NCI-H2029 (cell line): ENCODE data around the gene C11orf91.
"Not testable (repeated sequence)": the region's sequence is repeated elsewhere in the genome, so short reads cannot be mapped to it uniquely, and the experiment has no call there.

Experiments
- DNase-seq: peaks from one replicate; lab custom pipeline; 2025; lab: John Stamatoyannopoulos, UW

The C11orf91 gene

DNA sequence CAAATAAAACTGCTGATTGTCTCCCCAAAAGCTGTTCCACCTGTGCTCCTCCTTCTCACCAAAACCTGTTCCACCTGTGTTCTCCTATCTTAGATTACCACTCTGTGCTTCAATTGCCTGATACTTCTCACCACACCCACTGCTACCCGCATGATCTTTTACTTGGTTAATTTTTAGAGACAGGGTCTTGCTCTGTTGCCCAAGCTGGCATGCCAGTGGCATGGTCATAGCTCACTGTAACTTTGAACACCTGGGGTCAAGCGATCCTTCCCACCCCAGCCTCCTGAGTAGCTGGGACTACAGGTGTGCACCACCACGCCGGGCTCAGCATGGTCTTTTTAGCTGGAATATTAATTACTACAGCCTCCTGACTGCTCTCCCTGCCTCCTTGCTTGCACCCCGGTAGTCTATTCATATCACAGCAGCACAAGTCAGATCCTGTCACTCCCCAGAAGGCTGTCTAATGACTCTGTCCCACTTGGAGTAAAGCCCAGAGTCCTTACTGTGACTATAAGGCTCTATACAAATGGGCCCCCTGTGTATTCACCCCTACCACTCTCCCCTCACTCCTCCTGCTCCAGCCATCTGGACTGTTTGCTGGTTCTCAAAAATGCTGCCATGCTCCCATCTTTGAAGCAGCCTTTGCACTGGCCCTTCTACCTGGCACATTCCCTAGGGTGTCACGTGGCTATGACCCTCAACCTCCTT lies 3.5 kb downstream of the C11orf91 start:
- peak; percentile 18 for DNase-seq

GRCh38 chr11:33696411-33696810 lies 4.2 kb downstream of the C11orf91 start:
- DNase-seq, result peak; percentile 19

DNA sequence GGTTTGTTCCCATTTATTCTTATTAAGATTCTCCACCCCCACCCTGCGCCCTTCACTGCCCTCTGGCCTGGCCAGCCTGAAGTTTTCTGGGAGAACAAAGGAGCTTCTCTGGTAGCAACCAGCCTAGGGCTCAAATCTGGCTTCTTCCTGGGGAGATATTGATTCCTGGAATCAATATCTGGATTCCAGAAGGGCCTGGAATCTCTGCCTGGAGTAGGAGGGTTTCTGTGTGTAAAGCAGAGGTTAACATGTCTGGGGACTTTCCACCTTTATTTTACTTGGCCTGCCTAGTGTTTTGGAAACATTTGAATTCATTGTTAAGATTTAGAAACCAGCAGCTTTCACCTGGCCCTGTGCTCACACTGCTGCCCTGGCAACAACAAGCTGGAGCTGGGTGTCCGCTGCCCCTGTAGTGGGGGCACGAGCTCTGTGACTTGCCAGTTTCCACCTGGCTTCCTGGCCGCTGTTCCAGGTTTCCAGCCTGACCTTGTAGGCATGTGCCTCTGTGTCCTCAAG lies 5.5 kb downstream of the C11orf91 start:
- no peak for DNase-seq

DNA sequence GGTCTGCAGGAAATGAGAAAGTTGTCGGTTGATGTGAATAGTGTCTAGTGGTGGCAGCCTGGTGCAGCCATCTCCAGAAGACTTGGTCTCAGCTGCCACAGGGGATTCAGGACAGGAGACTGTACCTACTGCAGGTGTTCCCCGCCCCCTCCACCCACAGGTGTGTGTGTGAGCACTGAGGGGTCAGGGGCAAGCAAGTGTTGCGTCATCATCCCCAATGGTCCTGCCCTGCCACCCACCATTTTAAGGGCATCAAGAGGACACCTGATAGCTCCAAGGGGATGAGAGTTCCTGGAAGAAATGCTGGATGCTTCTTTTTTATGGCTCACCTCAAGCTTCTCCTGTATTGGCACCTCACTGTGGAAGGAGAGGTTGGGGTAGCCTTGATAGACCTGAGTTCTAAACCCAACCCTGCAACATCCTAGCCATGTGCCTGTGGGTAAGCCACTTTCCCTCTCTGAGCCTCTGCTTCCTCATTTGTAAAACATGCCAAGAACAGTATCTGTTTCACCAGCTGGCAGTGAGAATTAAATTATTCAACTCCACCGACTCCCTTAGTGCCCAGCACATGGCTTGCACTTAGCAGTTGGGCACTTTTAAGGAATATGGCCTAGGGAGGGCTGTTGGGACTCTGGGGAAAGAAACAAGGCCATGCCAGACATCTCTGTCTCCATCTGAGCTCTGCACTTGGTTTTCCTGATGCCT lies 6.1 kb downstream of the C11orf91 start:
- DNase-seq, result no peak

DNA sequence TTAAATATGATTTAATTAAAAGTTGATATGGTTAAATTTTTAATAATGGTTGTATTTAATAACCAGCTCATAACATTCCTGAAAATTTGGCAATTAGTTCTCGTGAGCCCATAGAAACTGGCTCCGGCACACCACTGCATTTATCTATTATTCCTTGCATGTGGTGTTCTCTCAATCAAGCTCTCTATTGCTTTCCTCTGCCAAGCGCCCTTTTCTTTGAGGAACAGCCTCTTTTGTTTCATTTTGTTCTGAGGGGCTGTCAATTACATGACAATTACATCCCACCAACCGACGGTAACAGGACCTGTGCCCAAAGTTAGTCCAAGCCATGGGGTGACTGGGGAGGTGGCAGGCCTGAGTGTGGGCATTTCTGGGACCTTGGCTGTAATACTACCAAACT lies 8.1 kb downstream of the C11orf91 start:
- DNase-seq, result no peak

DNA sequence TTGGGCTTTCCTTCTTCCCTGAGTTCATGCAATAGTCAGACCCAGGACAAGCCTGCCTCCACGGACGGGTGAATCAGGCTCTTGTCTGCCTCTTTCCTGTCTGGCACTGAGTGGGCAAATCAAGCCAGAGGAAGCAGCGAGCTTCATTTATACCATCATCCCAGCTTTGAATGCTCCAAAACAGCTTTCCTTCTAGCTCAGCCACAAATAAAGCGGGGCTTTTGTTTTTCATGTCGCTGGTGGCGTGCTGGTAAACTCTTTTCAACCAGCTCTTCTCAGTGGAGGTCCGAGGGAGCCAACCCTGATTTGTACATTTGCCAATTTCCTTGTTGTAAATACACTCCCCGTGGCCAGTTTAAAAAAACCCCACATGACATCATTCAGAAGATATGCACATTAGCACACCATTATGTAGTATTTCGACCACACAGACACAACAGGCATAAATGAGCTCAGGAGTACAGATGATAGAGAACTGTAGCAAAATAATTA lies 8.6 kb downstream of the C11orf91 start:
- DNase-seq, result peak; percentile 98

DNA sequence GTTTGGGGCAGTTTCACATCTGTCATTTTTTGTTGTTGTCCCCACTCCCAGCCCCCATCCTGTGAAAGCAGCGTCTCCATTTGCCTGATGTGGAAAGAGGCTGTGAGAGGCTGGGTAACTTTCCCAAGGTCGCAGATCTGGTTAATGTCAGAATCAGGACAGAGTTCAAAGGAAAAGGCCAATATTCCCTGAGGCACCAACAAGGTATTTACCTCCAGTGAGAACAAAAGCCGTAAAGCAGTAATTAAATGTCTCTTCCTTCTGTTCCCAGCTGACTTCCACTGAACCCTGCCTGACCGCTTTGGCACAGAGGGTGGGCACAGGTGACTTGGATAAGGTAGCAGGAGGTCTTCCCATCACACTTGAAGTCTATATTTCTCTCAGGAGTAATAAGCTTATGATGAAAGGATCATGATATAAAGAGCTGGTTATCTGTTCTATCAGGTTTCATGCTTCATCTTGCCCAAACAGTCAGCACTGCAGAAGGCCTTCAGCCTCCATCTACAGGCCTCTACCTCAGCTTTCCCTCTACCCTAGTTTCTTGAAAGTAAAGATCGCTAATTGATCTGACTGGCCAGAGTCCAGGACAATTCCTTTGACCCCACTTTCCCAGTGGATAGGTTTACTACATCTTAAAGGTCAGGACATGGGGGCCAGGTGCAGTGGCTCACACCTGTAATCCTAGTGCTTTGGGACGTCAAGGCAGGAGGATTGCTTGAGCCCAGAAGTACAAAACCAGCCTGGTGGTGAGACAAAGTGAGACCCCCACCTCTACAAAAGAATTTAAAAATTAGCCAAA lies 9.4 kb downstream of the C11orf91 start:
- no peak for DNase-seq

DNA sequence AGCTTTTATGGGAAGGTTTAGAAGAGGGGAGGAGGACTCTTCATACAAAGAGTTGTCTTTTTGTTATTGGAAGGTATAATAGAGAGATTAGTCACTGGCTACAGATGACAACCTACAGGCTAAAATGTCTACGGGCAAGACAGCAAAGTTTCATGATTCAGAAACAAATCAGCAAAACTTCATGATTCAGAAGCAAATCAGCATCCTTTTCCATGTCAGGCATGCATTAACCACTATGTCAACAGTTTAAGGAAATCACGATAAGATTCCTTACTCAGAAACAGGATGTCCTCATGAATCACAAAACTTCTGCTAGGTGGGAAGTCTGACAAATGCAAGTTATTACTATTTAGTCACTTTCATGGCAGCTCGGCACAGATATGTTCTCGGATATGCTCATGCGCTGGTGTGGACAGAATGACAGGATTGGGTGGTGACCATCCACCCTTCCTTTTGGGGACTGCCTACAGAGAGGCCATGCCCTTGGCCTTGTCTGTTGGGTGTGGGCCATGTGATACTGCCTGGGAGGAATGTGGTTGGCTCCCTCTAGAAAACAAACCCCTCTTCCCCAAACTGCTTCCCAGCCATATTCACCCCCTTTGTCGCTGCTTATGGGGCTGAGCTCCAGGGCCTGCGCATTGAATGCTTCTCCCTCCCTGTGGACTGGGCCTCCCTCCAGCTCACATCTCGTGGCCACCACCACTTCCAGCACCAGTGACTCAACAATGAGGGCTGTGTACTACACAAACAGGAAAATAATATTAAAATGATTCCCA lies 10.1 kb downstream of the C11orf91 start:
- no peak for DNase-seq

GRCh38 chr11:33689501-33689900 lies 11.1 kb downstream of the C11orf91 start:
- DNase-seq, result no peak

GRCh38 chr11:33689085-33689484 lies 11.5 kb downstream of the C11orf91 start:
- no peak for DNase-seq

DNA sequence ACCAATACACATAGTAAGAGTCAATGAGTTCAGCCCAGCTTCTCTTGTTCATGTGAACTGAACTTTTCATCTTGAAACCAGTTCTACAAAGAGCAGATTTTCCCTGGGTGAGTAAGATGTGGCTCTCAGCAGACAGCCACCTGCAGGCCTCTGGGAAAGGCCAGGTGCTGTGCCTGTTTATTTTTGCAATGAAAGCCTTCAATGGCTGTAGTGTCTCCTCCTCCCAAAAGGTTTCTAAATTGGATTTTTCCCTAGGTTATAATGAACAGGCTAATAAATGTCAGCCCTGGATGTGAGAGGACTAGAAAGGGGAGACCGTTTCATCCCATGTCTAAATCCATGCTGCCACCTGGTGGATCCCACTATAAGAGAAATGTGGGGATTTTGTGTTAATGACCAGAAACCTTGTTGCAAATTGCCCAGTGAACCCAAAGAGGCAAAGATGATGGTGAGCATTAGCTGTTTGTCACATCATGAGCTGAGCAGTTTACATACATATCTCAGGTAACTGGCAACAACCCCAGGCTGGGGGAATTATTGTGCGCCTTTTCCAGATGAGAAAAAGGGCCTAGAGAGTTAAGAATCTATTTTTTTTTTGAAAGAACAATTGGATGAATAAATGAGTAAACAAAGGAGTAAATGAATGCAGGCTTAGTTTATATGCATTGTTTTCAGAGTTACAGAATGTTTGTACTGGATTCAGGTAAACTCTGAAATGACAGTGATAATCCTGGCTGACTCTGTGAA lies 12.7 kb downstream of the C11orf91 start:
- DNase-seq, result peak; percentile 47

- DNase-seq, result no peak
Observed at GRCh38 chr11:33685082-33685481, 15.5 kb downstream of the C11orf91 start.

DNA sequence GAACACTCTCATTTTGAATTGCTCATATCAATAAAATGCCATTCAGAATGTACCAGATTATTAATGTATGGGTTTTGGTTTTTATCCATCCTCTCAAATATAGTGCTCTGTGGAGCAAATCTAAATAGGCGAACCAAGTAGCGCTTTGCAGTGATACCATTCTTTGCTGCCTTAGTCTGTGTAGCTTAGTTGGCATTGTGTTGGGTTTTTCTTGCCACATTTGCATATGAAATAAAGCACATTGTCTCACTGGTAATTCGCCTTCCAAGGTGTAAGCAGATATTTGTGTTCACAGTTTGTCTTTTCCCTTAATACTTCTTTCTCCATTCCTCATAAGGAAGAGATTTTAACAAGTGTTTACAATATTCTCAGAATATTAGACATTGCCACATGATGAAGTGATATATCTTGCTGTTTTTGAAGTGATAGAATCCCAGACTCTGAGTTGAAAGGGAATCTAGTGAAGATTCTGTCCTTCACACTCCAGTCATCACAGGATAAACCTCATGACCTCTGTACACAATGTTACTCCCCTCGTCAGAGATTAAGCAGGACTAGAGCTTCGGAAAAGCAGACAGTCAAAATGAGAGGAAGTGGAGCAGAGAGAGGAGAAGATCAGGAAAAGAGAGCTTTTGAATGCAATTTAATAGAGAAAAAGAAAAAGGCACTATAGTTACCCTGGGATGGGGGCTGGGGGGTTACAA lies 16.5 kb downstream of the C11orf91 start:
- no peak for DNase-seq

DNA sequence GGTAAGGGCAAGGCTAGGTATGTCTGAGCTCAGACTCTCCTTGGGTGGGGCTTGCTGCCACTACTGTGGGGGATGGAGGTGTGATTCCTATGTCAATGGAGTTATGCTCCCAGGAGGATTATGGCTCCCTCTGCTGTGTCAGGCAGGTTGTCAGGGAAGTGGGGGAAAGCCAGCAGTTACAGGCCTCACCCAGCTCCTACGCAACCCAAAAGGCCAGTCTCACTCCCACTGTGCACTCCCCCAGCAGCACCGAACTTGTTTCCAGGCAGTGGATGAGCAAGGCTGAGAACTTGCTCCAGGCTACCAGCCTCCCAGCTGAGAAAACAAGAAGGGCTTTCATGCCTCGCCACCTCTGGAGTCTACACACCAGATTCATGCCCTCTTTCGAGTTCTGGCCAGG lies 18.2 kb downstream of the C11orf91 start:
- no peak for DNase-seq

GRCh38 chr11:33682019-33682418 lies 18.6 kb downstream of the C11orf91 start:
- DNase-seq, result no peak

DNA sequence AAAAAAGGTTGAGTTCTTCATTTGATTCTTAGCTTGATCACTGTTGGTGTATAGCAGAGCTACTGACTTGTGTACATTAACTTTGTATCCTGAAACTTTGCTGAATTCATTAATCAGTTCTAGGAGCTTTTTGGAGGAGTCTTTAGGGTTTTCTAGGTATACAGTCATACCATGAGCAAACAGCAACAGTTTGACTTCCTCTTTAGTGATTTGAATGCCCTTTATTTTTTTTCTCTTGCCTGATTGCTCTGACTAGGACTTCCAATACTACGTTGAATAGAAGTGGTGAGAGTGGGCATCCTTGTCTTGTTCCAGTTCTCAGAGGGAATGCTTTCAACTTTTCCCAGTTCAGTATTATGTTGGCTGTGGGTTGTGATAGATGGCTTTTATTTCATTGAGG lies 22.0 kb downstream of the C11orf91 start:
- DNase-seq, result not testable (repeated sequence)

- DNase-seq, result no peak
Observed at GRCh38 chr11:33674035-33674814, 26.4 kb downstream of the C11orf91 start.

DNA sequence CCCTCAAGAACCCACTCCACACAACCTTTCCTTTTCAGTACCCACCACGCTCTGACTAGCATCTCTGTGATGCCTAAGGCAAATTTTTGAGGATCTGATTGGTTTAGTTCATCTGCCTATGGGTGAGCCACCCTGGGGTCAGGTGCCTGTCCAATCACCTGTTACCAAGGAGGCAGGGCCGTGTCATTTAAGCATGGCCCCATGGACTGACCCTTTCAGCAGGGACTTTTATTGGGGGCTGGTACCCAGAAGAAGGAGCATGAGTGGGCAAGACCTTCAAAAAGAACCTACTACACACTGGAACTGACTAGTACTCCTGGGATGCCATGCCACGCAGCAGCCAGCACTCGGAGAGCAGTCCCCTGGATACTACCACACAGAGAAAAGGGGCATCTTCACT lies 28.4 kb downstream of the C11orf91 start:
- DNase-seq, result no peak

DNA sequence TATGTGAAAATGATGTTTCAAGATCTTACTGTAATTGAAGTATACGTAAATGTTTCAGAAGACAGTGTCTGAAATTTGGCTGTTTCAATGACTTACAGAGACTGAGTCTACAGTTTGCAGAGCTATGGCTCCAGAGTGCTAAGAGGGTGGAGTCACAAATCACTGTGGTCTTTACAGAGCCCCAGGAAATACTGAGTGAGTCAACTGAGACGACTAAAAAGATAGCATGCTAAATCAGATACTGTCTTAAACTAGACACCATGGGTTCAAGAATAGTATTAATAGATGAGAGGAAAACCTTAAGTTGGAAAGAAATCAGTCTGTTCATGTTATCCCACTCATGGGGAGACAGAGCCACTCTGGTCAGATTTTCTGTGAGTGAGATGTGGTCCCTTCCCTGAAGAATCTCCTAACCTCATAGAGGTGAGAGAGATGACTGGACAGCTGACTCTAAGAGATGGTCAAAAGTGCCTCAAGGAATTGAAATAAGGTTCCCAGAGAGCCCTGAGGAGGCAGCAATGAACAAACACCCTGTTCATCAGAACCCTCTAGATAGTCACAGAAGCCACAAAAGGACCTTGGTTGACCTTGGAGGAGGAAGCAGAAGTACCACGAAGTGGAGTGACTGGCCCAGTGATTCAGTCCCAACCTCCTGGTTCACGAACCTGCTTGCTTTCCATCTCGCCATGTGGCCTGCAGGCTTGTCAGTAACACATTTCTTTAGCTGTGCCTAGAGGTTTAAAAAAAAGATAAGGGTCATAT lies 30.2 kb downstream of the C11orf91 start:
- DNase-seq, result no peak
